Activated CD4-positive, alpha-beta T cell treated with anti-CD3 and anti-CD28 coated beads for 1 hour (primary cell): Measurements from ENCODE around the gene EFHC2.
"Not testable (repeated sequence)": the region's sequence is repeated elsewhere in the genome, so short reads cannot be mapped to it uniquely, and the experiment has no call there.

Experiments used
- DNase-seq: peaks from one replicate; pipeline ENCODE4 v3.0.0-alpha.2; 2020

Gene EFHC2

DNA sequence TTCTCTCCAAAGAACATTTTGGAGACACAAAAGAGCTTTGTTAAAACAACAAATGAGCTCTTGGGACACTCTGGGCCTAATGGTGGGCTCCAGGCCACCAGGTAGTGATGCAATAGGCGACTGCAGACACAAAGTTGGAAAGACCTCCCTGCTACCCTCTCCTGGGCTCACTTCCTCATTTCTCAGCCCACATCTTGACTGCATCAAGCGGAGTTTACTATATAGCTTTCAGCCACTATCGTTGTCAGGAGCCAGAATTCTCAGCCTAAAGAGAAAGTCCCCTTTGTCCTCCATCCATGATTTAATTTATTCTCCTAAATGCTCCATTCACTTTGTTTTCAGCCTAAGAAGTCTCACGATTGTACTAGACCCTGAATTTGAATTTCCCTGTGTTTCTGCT lies 114.9 kb downstream of the EFHC2 start:
- no peak for DNase-seq

GRCh38 chrX:44227991-44228390 lies 115.5 kb downstream of the EFHC2 start:
- DNase-seq = no peak

GRCh38 chrX:44225667-44226066 lies 117.8 kb downstream of the EFHC2 start:
- no peak for DNase-seq

DNA sequence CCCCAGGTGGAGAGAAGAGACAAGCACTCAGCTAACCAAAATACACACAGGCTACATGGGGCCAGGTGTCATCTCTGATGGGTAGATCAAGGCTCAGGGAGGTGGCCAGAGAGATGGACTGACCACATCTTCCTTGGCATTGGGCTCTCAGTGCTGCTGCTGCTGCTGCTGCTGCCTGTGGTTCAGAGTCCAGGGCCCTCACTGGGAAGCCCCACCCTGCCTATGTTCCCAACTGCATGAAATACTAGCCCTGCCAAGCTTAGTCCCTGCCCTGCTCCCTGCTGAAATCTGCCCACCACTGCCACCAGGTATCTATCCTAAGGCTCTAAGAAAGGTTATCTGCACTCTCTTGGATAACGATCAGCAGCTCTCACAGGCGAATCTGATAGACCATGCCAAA lies 118.7 kb downstream of the EFHC2 start:
- DNase-seq = no peak

DNA sequence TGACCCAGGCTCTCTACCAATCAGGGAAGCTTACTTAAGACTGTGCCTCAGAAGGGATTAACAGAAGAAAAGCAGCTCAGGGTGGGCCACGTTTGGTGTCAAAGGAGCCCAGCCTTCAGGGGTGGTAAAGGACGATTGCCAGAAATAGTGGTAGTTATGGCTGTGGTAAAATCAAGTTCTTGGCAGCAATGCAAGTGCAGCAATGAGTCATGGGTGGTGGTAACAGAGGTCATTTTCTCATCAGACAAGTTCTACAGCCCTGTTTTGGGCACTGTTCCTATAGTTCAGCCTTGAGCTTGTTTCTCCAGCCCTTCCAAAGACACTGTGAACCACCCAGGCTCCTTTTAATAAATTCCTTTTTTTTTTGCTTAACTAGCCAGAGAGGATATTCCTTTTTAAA lies 120.3 kb downstream of the EFHC2 start:
- no peak for DNase-seq

GRCh38 chrX:44218465-44218864 lies 125.0 kb downstream of the EFHC2 start:
- no peak for DNase-seq

DNA sequence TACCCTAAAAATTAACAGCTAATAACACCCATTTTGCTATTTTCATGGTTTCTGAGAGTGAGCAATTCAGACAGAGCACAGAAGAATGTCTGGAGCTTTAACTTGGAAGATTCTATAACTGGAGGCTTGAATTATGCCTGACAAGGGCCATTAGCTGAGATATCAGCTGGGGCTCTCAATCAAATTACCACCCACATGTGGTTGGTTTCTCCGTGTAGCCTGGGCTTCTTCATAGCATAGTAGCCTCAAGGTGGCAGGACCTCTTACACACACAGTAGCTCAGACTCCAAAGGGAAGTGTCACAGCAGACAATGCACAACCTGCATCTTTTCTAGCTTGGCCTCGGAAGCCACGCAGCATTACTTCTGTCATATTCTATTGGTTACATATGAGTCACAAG lies 127.3 kb downstream of the EFHC2 start:
- no peak for DNase-seq

GRCh38 chrX:44203791-44204190 lies 139.7 kb downstream of the EFHC2 start:
- no peak for DNase-seq

DNA sequence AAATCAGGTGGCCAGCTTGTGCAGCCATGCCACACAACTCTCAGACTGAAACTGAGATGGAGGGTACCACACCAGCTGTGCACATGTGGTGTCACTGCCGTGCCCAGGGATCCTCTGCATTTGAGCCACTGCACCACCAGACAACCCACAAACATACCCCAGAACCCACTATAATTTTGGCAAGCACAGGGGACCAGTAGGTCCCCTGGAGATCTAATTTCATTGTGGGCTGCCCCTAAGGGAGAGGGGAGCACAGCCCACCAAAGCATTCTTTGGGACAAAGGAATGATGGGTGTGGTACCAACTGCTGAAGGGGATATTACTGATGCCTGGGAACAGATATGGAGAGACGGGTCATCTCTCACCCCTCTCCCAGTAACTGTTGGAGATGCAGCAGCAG lies 140.9 kb downstream of the EFHC2 start:
- DNase-seq = no peak

DNA sequence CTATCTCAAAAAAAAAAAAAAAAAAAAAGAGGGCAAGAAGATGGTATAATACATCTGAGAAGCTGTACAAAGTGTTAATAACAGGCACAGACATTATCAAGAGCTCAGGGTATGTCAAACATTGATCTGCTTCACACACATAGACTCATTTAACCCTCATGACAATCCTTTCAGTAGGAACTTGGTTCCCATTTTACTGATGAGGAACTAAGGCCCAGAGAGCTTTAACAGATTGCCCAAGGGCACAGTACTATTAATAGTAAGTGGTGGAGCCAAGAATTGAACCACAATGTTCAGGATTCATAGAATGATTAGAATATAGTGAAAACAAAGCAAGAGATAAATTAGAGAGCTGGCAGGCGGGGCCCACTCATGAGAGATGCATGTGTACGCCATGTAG lies 154.4 kb downstream of the EFHC2 start:
- no peak for DNase-seq

- not testable (repeated sequence) for DNase-seq
These were observed 155.6 kb downstream of the EFHC2 start for GRCh38 chrX:44187915-44188314.

DNA sequence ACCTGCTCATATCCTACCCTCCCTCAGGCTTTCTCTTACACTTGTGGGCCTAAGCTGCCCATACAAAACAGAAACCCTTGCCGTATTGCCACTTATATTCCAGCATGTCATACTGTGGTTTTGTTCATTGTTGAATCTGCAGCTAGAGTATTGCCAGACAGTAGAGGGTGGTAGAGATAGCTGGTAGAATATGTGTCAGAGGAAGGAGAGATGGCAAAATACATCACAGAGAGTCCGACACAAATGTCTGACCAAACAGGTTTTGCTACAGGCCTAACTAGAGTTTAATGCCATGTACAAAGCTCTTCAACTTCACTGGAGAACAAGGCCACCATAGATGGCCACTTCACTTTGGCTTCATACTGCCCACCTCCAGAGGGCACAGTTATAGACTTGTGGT lies 160.1 kb downstream of the EFHC2 start:
- no peak for DNase-seq

- DNase-seq = no peak
These were observed 165.0 kb downstream of the EFHC2 start for GRCh38 chrX:44178274-44179053.

DNA sequence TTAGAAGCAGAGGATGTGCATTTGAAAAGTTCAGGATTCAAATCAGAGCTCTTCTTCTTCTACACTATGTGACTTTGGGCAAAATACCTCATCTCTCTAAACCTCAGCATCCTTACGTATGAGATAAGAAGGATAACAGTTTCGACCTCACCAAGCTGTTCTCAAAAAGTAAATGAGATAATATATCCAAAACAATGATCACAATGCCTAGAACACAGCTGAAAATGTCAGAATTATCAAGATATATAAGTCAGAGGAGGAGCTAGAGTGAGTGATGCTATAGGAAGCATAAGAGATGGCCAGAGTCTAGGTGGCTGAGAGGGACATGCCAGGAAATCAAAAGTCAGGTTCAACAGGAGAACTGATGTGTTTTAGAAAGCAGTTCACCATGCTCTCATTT lies 168.0 kb downstream of the EFHC2 start:
- no peak for DNase-seq

GRCh38 chrX:44174061-44174460 lies 169.4 kb downstream of the EFHC2 start:
- DNase-seq = no peak

DNA sequence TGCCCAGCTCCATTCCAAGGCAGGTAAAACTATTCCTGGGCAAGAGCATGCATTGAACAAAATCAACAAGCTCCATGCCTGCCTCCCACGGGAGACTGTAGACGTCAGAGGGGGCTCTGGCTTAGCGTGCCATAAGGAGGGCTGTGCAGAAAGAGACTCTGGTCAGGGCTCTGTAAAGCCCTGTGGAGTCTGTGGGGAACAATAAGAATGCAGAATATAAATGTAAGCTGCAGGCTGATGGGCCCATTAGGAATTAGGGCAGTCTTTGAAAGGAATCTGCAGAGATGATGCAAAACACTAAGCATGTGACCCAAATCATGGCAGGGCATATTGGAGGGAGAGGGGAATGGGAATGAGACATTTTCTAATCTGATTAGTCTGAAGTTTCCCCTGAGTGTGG lies 170.3 kb downstream of the EFHC2 start:
- no peak for DNase-seq

DNA sequence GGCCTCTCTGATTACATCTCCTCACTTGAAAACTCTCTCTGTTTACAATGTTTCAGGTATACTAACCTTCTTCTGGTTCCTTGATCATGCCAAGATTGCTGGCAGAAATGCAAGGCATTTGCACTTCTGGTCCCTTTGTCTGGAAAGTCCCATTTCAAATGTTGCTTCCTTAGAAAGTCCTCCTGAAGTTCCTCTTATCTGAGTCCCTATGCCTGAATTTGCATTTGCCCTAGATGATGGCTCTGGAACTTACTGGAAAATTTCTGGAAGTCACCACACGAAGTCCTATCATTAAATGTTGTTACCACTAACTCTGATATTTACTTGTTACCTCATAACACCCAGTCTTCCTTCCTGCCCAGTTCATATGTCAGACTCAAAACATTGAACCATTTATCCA lies 176.4 kb downstream of the EFHC2 start:
- DNase-seq = no peak

DNA sequence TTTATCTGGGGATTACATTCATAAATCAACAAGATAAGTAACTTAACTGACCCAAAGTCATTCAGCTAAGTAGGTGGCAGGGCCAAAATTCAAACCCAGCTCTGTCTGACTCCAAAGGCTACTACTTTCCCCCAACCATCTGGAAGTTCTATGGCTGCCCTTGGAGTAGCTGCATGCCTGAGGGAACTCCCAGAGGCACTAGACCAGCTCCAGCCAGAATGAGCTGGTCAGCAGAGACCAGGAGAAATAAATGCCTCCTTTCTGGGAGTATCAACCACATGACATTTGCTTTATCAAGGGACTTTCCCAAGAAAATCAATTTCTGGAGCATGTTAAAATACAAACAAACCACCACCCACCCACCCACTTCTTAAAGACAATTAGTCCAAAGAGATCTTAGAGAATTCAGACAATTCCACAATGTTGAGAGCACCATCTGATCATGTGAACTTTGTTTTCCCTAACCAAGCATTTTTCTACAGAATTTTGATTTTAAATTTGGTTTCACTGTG lies 180.5 kb downstream of the EFHC2 start:
- no peak for DNase-seq

- no peak for DNase-seq
These were observed 185.6 kb downstream of the EFHC2 start for GRCh38 chrX:44157858-44158257.

DNA sequence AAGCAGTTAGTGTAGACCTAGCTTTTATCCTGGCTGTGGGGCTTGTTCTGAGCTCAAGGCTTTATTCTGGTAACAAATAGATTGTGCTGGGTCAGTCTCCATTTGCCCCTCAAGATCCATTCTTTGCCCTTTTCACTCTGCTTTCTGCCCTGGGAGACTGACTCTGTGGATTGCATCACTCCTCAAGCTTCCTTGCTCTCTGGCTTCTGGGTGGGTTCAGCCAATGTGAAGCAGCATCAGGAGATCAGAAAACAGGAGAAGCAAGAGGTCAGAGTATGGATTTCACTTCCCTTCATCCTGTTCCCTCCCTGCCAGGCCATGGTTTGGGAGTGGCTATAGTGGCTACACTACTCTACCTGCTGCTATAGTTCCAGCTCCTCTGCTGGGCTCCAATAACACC lies 186.2 kb downstream of the EFHC2 start:
- no peak for DNase-seq

DNA sequence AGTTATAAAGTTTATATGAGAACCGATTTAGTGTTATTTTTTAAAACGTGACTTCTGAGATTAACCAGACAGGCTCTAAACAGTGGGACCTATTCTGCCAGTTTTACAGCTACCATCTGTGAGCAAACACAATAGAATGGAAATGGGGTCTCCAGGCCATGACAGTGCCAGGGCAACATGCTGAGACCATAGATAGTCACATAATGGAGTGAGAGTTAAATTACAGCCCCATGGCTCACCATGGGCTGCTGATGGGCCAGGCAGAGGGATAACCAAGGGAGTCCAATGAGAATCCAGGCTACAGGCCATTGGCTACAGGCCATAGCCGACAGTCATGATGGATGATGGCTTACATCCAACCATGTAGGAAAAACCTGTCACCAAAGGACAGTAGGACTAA lies 186.7 kb downstream of the EFHC2 start:
- no peak for DNase-seq

GRCh38 chrX:44155126-44155525 lies 188.3 kb downstream of the EFHC2 start:
- DNase-seq = no peak

- no peak for DNase-seq
These were observed 190.6 kb downstream of the EFHC2 start for GRCh38 chrX:44152852-44153251.

- DNase-seq = no peak
These were observed 196.3 kb downstream of the EFHC2 start for GRCh38 chrX:44147130-44147529.
